ENCODE data around the gene CCDC124.
"Not testable (repeated sequence)": the region's sequence is repeated elsewhere in the genome, so short reads cannot be mapped to it uniquely, and the experiment has no call there.

CCDC124 gene

GRCh38 chr19:17969096-17969792 lies 36.4 kb downstream of the CCDC124 start:
- peaks cover 11% of the 10 kb centered on the region for H3K36me3 ChIP-seq (ENCODE audit: insufficient read depth, low read length)
- no peaks in the 10 kb centered on the region for H3K9me3 ChIP-seq (ENCODE audit: low read length)
- H2AFZ ChIP-seq (ENCODE audit: low read depth, low read length): no peak overlapping the region
- peaks cover 21% of the 10 kb centered on the region for H3K4me1 ChIP-seq (ENCODE audit: insufficient read depth, low read length)
- H3K27me3 ChIP-seq (ENCODE audit: insufficient read depth, low read length): no peaks in the 10 kb centered on the region
- no peak overlapping the region for H3K4me3 ChIP-seq (ENCODE audit: low read length)

GRCh38 chr19:17972230-17972629 lies 39.4 kb downstream of the CCDC124 start:
- H3K36me3 ChIP-seq (ENCODE audit: insufficient read depth, low read length): peaks cover 29% of the 10 kb centered on the region
- H3K9me3 ChIP-seq (ENCODE audit: low read length): no peaks in the 10 kb centered on the region
- H2AFZ ChIP-seq (ENCODE audit: low read depth, low read length): no peak overlapping the region
- peaks cover 6% of the 10 kb centered on the region for H3K4me1 ChIP-seq (ENCODE audit: insufficient read depth, low read length)
- H3K27me3 ChIP-seq (ENCODE audit: insufficient read depth, low read length): no peaks in the 10 kb centered on the region
- no peak overlapping the region for H3K4me3 ChIP-seq (ENCODE audit: low read length)

GRCh38 chr19:17973759-17974158 lies 40.9 kb downstream of the CCDC124 start:
- no peaks in the 10 kb centered on the region for H3K4me1 ChIP-seq (ENCODE audit: insufficient read depth, low read length)
- peaks cover 40% of the 10 kb centered on the region for H3K36me3 ChIP-seq (ENCODE audit: insufficient read depth, low read length)
- no peak overlapping the region for H3K4me3 ChIP-seq (ENCODE audit: low read length)
- no peaks in the 10 kb centered on the region for H3K9me3 ChIP-seq (ENCODE audit: low read length)
- H2AFZ ChIP-seq (ENCODE audit: low read depth, low read length): no peak overlapping the region
- no peaks in the 10 kb centered on the region for H3K27me3 ChIP-seq (ENCODE audit: insufficient read depth, low read length)

- no peaks in the 10 kb centered on the region for H3K9me3 ChIP-seq (ENCODE audit: low read length)
- no peak overlapping the region for H2AFZ ChIP-seq (ENCODE audit: low read depth, low read length)
- peaks cover 41% of the 10 kb centered on the region for H3K36me3 ChIP-seq (ENCODE audit: insufficient read depth, low read length)
- H3K4me1 ChIP-seq (ENCODE audit: insufficient read depth, low read length): no peaks in the 10 kb centered on the region
- H3K27me3 ChIP-seq (ENCODE audit: insufficient read depth, low read length): no peaks in the 10 kb centered on the region
- H3K4me3 ChIP-seq (ENCODE audit: low read length): no peak overlapping the region
Observed at GRCh38 chr19:17974551-17974950, 41.7 kb downstream of the CCDC124 start.

GRCh38 chr19:17975032-17975431 lies 42.2 kb downstream of the CCDC124 start:
- H3K4me3 ChIP-seq (ENCODE audit: low read length): no peak overlapping the region
- no peaks in the 10 kb centered on the region for H3K27me3 ChIP-seq (ENCODE audit: insufficient read depth, low read length)
- H3K4me1 ChIP-seq (ENCODE audit: insufficient read depth, low read length): no peaks in the 10 kb centered on the region
- no peak overlapping the region for H2AFZ ChIP-seq (ENCODE audit: low read depth, low read length)
- H3K9me3 ChIP-seq (ENCODE audit: low read length): no peaks in the 10 kb centered on the region
- H3K36me3 ChIP-seq (ENCODE audit: insufficient read depth, low read length): peaks cover 41% of the 10 kb centered on the region

- no peaks in the 10 kb centered on the region for H3K9me3 ChIP-seq (ENCODE audit: low read length)
- H2AFZ ChIP-seq (ENCODE audit: low read depth, low read length): no peak overlapping the region
- peaks cover 42% of the 10 kb centered on the region for H3K36me3 ChIP-seq (ENCODE audit: insufficient read depth, low read length)
- no peak overlapping the region for H3K4me3 ChIP-seq (ENCODE audit: low read length)
- H3K27me3 ChIP-seq (ENCODE audit: insufficient read depth, low read length): no peaks in the 10 kb centered on the region
- no peaks in the 10 kb centered on the region for H3K4me1 ChIP-seq (ENCODE audit: insufficient read depth, low read length)
Observed at GRCh38 chr19:17977021-17977420, 44.2 kb downstream of the CCDC124 start.

- no peak overlapping the region for H2AFZ ChIP-seq (ENCODE audit: low read depth, low read length)
- no peaks in the 10 kb centered on the region for H3K27me3 ChIP-seq (ENCODE audit: insufficient read depth, low read length)
- no peak overlapping the region for H3K4me3 ChIP-seq (ENCODE audit: low read length)
- H3K36me3 ChIP-seq (ENCODE audit: insufficient read depth, low read length): peaks cover 44% of the 10 kb centered on the region
- H3K4me1 ChIP-seq (ENCODE audit: insufficient read depth, low read length): no peaks in the 10 kb centered on the region
- no peaks in the 10 kb centered on the region for H3K9me3 ChIP-seq (ENCODE audit: low read length)
Observed at GRCh38 chr19:17977488-17977887, 44.7 kb downstream of the CCDC124 start.

- H3K9me3 ChIP-seq (ENCODE audit: low read length): no peaks in the 10 kb centered on the region
- H3K4me3 ChIP-seq (ENCODE audit: low read length): no peak overlapping the region
- H3K4me1 ChIP-seq (ENCODE audit: insufficient read depth, low read length): no peaks in the 10 kb centered on the region
- H3K27me3 ChIP-seq (ENCODE audit: insufficient read depth, low read length): no peaks in the 10 kb centered on the region
- no peak overlapping the region for H2AFZ ChIP-seq (ENCODE audit: low read depth, low read length)
- peaks cover 41% of the 10 kb centered on the region for H3K36me3 ChIP-seq (ENCODE audit: insufficient read depth, low read length)
Observed at GRCh38 chr19:17981611-17982010, 48.8 kb downstream of the CCDC124 start.

GRCh38 chr19:17982430-17982829 lies 49.6 kb downstream of the CCDC124 start:
- Histone ChIP-seq H3K4me1 (ENCODE audit: insufficient read depth, low read length) (no peaks in the 10 kb centered on the region), H3K4me3 (ENCODE audit: low read length) (no peak overlapping the region), H3K27me3 (ENCODE audit: insufficient read depth, low read length) (no peaks in the 10 kb centered on the region), H3K36me3 (ENCODE audit: insufficient read depth, low read length) (peaks cover 37% of the 10 kb centered on the region), H2AFZ (ENCODE audit: low read depth, low read length) (no peak overlapping the region), H3K9me3 (ENCODE audit: low read length) (no peaks in the 10 kb centered on the region)

- Histone ChIP-seq H3K27me3 (ENCODE audit: insufficient read depth, low read length) (no peaks in the 10 kb centered on the region), H3K36me3 (ENCODE audit: insufficient read depth, low read length) (peaks cover 39% of the 10 kb centered on the region), H3K4me3 (ENCODE audit: low read length) (no peak overlapping the region), H3K4me1 (ENCODE audit: insufficient read depth, low read length) (no peaks in the 10 kb centered on the region), H3K9me3 (ENCODE audit: low read length) (no peaks in the 10 kb centered on the region), H2AFZ (ENCODE audit: low read depth, low read length) (no peak overlapping the region)
Observed at GRCh38 chr19:17985037-17985818, 52.4 kb downstream of the CCDC124 start.

- H3K4me1 ChIP-seq (ENCODE audit: insufficient read depth, low read length); H3K9me3 ChIP-seq (ENCODE audit: low read length); H2AFZ ChIP-seq (ENCODE audit: low read depth, low read length); H3K27me3 ChIP-seq (ENCODE audit: insufficient read depth, low read length); H3K4me3 ChIP-seq (ENCODE audit: low read length): not testable (repeated sequence)
- peaks cover 39% of the 10 kb centered on the region for H3K36me3 ChIP-seq (ENCODE audit: insufficient read depth, low read length)
Observed at GRCh38 chr19:17986569-17986968, 53.8 kb downstream of the CCDC124 start.

- Histone ChIP-seq H3K36me3 (ENCODE audit: insufficient read depth, low read length) (peaks cover 36% of the 10 kb centered on the region), H3K4me1 (ENCODE audit: insufficient read depth, low read length) (no peaks in the 10 kb centered on the region), H3K9me3 (ENCODE audit: low read length) (no peaks in the 10 kb centered on the region), H3K4me3 (ENCODE audit: low read length) (no peak overlapping the region), H2AFZ (ENCODE audit: low read depth, low read length) (no peak overlapping the region), H3K27me3 (ENCODE audit: insufficient read depth, low read length) (no peaks in the 10 kb centered on the region)
Observed at GRCh38 chr19:17988161-17988560, 55.3 kb downstream of the CCDC124 start.

GRCh38 chr19:17989425-17990094 lies 56.7 kb downstream of the CCDC124 start:
- Histone ChIP-seq H2AFZ (ENCODE audit: low read depth, low read length) (no peak overlapping the region), H3K9me3 (ENCODE audit: low read length) (no peaks in the 10 kb centered on the region), H3K36me3 (ENCODE audit: insufficient read depth, low read length) (peaks cover 32% of the 10 kb centered on the region), H3K27me3 (ENCODE audit: insufficient read depth, low read length) (no peaks in the 10 kb centered on the region), H3K4me1 (ENCODE audit: insufficient read depth, low read length) (no peaks in the 10 kb centered on the region), H3K4me3 (ENCODE audit: low read length) (no peak overlapping the region)

All from neuron (in vitro differentiated cells).